AML-193 (cell line): ENCODE results near the gene IL4.
"Not testable (repeated sequence)": the region's sequence is repeated elsewhere in the genome, so short reads cannot be mapped to it uniquely, and the experiment has no call there.

ENCODE experiments used
- DNase-seq, 2 experiments: peaks; one replicate each; lab custom pipeline; 2025; lab: John Stamatoyannopoulos, UW

The IL4 gene

DNA sequence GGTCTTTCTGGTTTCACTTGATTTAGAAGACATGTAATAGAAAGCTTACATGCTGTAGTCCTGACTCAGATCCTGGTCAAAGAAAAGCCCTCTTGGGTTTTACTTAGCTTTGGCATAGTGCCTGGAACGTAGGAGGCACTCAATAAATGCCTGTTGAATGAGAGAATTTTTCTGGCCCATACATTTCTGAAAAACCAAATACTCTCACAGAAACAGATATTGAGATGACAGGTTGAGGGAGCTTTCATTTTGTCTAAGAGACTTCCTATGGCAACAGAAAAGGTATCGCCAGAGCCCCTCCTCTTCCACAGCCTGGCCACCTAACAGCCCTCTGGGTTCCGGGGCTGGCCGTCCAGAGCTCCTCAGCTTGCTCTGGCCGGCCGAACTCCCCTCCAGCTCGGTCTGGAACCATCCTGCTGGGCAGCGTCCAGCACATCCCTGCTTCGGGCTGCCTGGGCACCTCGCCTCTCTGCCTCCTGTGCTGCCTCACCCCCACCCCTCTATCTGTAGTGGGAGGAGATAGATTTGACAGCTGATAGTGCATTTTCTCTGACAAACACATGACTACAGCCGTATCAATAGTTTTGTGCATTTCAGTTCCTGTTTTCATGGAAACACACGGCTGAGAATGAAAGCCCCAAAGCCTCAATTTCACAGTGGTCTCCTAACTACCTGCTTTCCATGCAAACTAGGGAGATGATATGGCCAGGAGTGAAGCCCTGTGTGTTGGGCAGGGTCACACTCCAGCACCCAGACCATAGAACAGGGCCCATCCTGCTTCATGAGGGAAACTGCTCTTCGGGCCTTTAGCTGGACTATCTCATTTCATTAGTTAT is 1.1 kb downstream of the IL4 start:
- DNase-seq, result no peak

DNA sequence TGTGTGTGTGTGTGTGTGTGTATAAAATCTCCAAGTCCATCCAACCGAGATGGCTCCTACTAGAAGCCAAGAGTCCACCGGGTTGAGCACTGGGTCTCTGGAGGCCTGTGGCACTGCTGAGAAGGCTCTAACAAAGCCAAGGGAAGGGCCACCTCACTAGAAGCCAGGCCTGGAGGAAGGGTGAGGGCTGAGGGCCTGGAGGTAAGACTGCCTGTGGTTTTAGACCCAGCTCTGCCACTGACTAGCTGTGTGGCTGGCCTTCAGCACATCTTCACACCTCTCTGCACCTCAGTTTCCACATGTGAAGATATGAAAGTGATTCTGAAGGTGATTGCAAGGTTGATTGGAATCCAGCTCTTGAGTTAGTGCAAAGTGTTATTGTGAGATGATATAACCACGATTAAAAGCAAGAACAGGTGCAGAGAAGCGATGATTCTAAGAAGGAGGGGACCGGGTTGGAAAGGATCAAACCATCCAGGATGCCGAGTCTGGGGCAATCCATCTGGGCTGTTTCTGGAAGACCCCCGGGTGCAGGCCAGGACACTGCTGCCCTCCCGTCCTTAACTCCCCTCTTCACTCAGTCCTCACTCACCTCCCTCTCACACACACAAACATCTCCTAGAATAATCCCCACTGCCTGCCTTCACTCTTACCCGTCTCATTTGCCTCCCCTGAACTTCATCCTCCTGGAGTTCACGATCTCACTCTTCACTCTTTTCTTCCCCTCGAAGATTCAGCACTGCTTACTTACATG is 2.3 kb downstream of the IL4 start:
- DNase-seq, result no peak

DNA sequence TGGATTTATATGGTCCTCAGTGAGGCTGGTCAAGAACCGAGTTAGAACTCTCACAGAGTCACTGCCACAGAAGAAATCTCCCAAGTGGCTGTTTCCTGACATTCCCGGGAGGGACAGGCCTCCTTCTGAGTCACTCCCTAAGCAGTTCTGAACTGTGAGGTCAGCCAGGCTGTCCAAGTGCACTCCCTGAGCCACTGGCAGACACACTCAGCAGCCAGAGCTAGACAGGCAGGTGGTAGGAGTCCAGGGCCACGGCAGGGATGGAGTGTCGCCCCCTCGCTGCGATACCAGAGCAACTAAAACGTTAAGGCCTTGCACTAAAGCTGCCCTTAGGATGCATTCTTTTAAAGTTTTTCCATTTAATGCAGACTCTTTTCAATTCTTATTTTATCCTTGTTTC is 3.4 kb downstream of the IL4 start:
- DNase-seq, result no peak

DNA sequence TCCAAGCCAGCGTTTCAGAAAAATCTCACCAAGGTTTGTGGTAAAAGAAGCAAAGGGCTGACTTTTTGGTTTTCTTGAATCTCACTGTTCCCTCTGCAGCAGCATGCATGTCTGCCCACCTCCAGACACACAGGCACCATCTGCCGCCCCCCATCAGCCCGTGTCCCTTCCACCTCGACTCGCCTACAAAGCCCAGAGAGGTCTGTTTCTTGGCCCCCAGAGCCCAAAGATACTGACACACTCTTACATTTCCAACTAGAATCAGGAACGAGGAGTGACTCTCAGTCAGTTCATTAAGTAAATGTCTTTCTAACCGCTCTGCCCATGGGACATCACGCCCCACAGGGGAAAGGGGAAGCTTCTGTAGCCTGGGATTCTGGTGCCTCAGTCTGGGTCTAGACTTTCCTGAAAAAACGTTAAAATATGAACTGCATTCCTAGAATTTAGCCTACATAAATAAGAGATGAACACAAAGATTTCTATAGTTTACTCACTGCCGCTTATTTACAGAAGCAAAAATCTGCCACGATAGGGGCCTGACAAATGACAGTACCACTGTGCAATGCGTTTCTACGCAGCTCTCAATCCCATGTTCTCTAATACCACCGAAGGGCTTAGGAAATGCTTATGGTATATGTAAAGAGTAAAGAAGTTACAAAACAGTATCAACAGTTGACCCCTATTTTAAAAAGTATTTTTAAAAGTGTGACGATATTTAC is 4.1 kb downstream of the IL4 start:
- DNase-seq, result no peak

DNA sequence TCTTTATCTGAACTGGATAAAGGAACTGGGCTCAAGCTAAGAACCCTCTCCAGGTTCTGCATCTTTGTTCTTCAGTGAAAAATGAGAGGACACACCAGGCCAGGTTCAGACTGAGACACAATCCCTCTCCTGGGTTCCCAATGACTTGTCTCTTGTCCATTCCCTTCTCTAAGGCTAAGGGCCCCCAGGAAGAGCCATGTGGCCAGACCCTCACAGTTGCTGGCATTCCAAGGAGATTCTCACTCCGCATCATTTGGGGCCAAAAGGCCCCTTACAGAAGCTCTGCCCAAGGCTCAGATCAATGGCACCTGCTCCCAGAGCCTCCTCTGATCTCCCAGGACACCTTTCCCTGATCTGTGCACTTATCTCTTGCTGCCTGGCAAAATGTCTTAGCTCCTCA is 4.9 kb downstream of the IL4 start:
- no peak for DNase-seq

DNA sequence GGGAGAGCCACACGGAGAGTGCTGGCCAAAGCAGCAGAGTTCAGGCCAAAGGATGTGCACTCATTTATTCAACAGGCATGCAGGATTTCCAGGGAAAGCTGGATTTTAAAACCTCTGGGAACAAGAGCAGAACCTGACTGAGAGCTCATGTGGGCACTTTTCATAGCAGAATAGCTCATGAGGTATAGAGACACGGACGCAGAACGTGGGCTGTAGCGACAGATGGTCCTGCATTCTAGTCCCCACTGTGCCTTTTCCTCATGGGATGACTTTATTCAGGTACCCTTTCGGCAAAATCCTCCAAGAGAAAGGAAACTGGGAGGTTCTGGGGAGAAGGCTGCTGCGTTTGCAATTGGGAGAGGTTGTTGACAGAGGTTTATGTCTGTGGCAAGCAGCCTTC is 5.4 kb downstream of the IL4 start:
- DNase-seq, result no peak

DNA sequence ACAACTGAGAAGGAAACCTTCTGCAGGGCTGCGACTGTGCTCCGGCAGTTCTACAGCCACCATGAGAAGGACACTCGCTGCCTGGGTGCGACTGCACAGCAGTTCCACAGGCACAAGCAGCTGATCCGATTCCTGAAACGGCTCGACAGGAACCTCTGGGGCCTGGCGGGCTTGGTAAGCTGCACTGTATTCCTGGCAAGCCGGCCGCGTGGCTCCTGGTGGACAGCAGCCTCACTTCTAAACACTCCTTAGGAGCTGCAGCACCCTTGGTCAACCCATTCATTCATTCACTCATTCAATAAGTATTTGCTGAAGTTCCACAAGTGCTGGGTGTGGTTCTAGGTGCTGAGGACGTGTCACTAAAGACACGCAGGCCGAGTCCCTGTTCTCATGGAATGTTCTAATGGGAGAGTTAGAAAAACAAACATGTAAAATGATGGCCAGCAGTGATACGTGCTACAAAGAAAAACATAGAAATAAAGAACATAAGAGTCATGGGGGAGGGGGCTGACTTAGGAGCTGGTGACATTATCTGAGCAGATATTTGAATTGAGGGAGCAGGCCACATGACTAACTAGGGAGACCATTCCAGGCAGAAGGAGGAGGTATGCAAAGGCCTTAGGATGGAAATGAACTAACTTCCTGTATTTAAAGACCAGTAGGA is 6.1 kb downstream of the IL4 start:
- DNase-seq, result no peak

DNA sequence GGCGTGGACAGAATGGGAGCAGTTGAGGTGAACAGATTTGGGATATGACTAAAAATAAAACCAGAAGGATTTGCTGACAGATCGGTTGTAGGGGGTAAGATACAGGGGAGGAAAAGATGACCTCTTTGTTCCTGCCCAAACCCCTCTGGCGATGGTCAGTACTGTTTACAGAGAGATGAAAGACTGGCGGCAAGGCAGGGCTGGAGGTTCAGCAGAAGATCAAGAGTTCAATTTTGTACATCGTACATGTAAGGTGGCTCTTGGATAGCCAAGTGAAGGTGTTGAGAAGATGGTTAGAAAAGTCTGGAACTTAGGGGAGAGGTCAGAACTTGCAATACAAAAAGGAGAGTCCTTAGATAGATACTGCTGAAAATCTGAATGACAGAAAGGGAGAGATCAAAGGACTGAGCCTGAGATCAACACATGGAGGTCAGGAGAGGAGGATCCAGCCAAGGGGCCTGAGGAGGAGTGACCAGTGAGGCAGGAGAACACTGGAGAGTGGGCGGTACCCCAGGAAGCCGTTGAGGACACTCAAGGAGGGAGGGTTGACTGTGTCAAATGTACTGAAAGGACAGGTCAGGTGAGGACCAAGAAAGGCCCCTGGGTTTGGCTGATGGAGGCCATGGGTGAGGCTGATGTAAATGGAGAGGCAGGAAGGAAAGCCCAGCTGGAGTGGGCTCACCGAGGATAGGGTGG is 7.1 kb downstream of the IL4 start:
- DNase-seq, result no peak

DNA sequence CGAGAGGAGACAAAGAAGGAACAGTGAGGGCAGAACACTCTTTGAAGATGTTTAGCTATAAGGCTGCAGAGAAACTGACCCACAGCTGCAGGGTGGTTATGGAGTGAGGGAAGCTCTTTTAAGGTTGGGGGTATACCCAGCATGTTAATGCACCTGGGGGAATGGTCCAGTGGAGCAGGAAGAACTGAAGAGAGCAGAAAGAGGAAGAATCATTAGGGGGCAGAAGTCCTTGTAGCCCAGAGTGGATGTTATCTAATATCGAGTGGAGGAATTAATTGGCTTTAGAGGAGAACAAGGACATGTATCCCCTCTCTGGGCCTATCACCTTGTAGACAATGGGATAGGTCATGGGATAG is 7.7 kb downstream of the IL4 start:
- no peak for DNase-seq

DNA sequence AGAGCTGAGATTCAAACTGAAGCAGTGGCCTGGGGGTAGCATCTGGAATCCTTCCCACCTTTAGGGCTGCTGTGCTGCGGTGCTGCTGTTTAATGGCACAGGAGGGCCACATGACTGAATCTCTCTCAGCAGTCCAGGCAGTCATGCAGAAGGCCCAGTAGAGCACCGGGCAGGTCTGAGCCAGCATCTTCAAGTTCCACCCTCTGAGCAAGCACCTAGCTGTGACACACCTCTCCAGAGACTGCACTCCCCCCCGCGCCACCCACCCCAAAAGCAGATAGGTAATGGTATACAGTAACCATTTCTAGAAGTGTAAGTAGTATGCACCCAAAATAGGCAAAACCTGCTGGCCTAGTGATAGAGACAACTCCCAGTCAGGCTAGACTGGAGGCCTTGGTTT is 8.2 kb downstream of the IL4 start:
- DNase-seq, result no peak

DNA sequence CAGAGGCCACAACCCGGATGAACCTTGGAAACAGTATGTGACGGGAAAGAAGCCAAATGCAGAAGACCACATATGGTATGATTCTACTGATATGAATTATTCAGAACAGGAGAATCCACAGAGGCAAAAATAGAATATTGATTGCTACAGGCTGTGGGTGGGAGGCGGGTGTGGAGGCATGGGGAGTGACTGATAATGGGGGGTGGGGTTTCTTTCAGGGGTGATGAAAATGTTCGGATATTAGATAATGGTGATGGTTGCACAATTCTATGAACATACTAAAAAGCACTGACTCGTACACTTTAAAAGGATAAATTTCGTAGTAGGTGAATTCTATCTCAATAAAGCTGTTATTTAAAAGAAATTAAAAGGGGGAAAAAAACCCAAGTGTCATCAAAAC is 10.7 kb downstream of the IL4 start:
- DNase-seq, result no peak

DNA sequence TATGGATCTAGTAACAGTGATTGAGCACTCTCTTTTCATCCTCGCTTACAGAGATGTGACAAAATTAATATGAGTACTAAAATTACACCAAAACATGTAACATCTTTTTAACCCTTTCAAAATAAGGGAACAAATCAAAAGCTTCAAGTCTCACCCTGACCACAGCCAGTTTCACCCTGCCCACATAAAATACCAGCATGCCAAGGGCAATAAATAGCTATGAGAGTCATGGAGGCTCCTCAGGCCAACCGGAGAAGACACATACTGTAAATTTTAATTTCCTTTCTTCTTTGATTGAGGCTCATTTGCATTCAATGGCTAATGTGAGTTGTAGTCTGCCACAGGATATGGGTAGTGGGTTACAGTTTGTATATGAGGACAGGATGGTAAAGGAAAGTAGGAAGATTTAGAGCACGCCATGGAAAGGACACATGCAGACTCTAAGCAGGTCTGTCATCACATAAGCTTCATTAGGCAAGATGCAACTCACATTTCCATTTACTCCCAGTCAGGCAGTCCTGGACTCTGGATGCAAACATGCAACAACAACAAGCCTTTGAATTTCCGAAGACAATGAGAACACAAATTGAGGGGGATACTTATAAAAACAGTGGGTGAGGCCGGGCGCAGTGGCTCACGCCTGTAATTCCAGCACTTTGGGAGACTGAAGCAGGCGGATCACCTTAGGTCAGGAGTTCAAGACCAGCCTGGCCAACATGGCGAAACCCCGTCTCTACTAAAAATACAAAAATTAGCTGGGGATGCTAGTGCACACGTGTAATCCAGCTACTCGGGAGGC is 11.3 kb downstream of the IL4 start:
- no peak for DNase-seq

DNA sequence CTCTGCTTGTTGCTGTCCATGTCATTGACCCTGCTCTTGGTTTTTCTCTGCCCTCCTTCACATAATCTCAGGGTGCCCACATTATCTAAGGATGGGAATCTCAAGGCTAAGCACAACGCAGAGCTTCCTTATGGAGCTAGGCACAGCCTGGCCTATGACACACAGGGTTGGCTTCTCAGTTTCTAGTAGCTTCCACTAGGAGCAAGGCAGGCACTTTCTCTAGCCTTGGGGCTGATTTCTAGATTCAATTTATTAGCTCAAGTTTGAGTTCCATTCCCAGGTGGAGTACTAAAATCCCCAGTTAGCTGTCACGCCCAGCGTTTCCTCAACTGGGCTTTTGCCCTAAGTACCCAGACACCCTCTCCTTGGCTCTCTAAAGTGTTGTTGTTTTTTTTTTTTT is 12.4 kb downstream of the IL4 start:
- no peak for DNase-seq

DNA sequence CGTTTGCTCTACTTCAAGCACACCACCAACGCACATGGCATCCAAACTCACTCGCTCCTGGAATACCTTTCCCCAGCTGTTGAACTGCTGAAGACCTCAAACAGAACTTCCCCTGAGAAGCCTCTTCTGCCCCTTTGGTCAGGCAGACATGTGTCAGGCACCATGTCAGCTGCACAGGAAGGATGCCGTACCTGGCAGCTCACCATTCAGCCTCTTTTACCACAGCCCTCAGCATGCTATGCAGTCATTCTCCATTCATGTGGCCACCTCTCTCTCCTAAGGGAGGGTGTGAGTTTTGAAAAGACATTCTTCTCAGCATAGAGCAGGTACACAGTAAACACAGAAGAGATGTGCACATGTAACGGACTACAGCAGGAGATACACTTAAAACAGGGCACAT is 14.2 kb downstream of the IL4 start:
- no peak for DNase-seq

DNA sequence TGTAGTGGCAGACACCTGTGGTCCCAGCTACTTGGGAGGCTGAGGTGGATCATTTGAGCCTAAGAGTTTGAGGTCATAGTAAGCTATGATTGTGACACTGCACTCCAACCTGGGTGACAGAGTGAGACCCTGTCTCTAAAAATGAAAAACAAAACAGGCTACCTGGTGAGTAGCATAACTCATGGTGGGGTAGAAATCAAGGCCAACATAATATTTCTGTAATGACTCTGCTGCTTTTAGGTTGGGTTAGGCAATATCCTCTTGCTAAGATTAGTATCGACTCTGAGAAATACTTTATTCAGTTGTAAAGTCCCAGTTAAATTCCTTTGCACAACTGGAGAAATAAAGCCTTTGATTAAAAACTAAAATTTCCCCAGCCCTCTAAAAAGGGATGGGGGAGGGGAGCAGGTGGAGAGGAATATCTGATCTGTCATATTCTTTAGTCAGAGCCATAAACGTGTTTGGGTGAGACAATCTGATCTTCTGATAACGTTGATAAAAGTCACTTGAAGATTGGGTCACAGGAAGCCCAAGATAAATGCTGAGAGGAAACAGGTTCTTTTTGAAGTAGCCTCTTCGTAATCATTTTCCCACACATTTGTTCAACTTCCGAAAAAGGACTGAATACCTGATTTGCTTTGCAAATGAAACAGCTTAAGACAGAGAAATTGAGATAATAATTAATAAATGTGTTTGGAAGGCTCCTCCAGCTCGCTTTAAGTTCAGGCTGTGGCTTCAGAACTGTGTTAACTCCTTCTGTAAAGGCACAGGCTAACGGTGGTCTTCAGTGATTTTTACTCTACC is 14.9 kb downstream of the IL4 start:
- DNase-seq, result no peak

DNA sequence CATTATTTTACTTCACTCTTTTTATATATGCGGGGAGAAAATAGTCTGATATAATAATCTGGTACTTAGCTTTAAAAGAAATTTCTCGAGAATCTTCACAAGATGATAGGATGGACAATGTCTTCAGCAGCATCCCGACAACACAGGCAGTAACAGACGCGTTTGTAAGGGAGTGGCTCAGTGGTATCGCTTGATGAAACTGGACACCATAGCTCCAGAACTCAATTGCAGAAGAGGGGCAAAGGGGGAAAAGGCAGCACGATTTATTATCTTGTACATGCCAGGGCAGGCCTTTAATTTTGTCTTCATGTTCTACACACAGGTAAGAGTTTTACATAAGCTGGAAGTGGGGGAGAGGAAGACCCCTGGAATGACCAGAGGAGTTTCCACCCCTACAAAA is 15.7 kb downstream of the IL4 start:
- no peak for DNase-seq

DNA sequence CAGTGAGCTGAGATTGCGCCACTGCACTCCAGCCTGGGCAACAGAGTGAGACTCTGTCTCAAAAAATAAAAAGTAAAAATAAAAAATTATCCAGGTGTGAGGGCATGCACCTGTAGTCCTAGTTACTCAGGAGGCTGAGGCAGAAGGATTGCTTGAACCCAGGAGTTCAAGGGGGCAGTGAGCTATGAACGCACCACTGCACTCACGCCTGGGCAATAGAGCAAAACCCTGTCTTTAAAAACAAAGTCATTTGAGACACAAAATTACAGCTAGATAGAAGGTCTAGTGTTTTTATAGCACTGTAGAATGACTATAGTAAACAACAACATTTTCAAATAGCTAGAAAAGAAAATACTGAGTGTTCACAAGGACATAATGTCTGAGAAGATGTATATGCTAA is 16.4 kb downstream of the IL4 start:
- DNase-seq, result no peak

DNA sequence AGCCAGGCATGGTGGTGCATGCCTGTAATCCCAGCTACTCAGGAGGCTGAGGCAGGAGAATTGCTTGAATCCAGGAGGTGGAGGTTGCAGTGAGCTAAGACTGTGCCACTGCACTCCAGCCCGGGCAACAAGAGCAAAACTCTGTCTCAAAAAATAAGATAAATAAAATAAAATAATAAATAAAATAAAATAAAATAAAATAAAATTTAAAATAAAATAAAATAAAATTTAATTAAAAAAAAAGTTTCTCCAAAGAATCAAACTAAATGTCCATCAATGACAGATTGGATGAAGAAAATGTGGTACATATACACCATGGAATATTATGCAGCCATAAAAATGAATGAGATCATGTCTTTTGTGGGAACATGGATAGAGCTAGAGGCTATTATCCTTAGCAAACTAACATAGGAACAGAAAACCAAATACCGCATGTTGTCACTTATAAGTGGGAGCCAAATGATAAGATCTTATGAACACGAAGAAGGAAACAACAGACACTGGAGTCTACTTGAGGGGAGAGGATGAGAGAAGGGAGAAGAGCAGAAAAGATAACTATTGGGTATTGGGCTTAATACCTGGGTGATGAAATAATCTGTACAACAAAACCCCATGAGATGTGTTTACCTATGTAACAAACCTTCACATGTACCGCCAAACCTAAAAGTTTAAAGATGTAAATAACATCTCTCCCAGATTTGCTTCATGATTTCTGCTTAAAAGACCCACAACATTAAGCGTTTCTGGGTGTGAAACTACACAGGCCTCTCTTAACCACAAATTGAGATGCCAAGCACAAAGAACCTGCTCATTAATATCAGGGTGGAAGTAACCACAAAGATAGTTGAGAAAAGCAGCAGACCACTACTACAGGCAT is 18.2 kb downstream of the IL4 start:
- DNase-seq, result not testable (repeated sequence)

DNA sequence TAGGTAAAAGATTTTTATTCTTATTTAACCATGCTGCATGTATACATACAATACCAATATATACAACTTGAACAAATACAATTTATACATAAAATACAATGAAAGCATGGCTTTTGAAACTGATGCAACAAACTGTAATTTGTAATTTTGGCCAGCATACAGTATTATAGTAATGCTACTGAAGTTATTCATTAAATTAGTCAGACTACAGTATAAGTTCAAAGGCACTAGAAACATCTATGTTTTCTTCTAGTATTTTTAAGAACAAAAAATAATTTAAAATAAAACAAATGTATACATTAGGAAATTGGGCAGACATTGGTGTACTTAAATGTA is 18.8 kb downstream of the IL4 start:
- DNase-seq, result no peak
